HG02943 (cell line): ENCODE measurements around the gene DYNC1LI1.

Experiments used
- ATAC-seq: cut with Tn5 transposase; IDR thresholded peaks from one replicate; pipeline ENCODE4 v1.9.1; 2021; ENCODE audit warnings: mild to moderate bottlenecking, low read depth, moderate library complexity; ENCODE audit not compliant: unreplicated experiment

The DYNC1LI1 gene

DNA sequence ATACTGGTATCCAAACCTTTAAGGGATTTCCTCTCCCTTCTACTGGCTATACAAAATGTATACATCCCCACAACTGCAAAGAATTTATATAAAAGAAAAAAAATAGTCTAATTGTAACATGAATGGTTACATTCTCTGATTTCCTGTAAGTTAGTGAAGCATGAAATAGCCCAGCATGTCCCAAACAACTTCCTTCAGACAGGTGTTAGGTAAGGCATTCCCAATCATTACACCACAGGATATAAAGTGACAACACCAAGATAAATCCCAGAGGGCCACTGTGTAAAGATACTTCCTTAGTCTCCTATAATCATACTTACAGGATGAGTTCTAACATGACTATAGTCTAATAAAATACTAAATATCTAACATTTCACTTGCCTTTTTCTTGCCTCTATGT, 75.6 kb downstream of the DYNC1LI1 start:
- ATAC-seq: no peak

- ATAC-seq: no peak
Observed at GRCh38 chr3:32493437-32494414, 76.9 kb downstream of the DYNC1LI1 start.

- no peak for ATAC-seq
Observed at GRCh38 chr3:32492684-32493436, 77.8 kb downstream of the DYNC1LI1 start.

GRCh38 chr3:32488474-32489008, 82.1 kb downstream of the DYNC1LI1 start:
- ATAC-seq: no peak

- no peak for ATAC-seq
Observed at GRCh38 chr3:32487781-32488473, 82.7 kb downstream of the DYNC1LI1 start.

DNA sequence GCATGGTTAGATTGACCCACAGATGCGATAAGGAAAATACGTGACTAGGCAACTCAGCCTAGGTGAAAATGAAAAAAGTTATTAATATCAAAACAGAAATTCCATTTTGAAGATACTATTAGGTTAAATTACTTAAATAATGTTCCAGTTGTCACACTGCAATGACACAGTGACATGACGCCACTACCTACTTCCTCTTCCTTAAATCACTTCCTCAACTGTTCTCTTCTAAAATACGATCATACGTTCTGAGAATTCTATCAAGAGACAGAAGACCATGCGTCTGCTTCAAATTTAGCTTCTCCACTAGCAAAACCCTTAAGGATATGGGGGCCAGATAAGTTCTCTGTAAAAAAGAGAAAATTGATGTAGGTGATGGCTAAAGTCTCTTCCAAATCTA, 86.2 kb downstream of the DYNC1LI1 start:
- ATAC-seq: no peak

DNA sequence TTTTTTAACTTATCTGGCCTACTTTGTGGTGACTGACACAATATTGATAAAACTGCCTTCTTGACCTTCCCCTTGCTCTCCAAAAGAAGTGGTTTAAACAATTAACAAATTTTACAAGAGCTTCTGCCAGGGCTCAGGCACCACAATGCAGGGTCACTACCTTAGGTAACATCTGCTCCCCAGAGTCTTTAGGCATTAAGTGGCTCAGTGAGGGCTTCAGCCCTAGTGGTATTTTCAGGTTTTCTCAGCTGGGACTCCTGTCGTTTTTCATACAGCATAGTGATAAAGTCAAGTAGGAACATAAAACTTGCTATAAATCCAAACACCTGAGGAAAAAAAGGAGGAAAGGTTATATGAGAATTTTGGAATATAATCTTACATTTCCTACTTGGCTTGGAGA, 86.9 kb downstream of the DYNC1LI1 start:
- no peak for ATAC-seq

GRCh38 chr3:32482693-32483092, 88.0 kb downstream of the DYNC1LI1 start:
- no peak for ATAC-seq

DNA sequence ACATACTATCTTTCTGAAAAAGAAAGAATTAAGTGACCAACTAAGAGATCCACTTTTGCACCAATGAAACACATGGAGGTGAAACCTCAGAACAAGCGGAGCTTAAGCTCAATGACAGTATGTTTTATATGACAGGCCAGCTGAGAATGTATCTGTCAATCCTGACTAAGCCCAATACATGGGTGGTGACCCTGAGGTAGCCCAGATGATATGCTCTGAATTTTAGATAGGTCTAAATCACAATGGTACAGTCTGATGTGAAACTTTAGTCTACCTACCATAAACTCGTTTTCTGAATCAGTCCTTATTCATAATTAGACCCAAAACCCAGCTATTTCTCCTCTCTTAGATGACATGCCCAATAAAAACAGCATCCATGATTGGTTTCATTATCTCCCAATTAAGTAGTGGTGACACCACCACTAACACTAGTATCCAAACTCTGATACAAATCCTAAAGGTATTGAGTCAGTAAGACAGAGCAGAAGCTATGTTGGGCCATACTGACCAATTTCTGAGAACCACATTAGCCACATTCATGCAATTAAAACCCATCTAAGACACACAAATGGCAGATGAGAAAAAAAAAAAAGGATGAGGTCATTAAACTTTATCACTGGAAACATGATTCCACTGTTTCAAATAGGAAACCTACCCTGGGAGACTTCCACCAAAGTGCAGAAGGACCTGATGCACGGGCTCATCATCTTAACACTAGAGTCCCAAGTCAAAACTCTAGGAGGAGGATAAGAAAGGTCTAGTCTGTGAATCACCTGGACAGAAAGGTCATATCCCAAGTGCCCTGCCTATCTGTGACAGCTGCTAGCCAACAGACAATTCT, 88.6 kb downstream of the DYNC1LI1 start:
- ATAC-seq: no peak

GRCh38 chr3:32480604-32481003, 90.1 kb downstream of the DYNC1LI1 start:
- ATAC-seq: no peak
